NCI-H1436 (cell line): ENCODE data around the gene MTREX.

Experiments
- DNase-seq: peaks from one replicate; lab custom pipeline; 2025; lab: John Stamatoyannopoulos, UW

MTREX gene

DNA sequence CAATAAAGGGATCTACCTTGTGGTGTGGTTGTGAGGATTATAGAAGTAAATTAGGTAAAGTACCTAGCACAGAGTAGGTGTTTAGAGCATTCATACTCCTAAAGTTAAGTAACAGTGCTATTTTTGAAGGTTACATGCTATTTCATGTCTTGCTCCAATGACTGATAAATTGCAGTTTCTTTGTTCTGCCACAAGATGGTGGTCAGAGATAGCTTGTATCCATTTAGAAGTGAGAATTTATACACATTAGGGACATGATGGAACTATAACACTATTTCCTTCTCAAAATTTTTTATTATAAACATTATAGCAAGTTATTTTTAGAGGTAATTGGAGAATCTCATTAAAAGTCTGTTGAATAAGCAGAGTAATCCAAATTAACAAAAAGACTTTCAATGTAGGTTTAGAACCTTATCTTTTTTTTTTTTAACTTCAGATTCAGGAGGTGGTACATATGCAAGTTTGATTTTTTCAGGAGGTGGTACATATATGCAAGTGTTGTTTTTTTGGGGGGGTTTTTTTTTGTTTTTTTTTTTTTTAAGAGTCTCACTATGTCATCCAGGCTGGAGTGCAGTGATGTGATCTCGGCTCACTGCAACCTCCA, 17.1 kb downstream of the MTREX start:
- peak; percentile 14 for DNase-seq

DNA sequence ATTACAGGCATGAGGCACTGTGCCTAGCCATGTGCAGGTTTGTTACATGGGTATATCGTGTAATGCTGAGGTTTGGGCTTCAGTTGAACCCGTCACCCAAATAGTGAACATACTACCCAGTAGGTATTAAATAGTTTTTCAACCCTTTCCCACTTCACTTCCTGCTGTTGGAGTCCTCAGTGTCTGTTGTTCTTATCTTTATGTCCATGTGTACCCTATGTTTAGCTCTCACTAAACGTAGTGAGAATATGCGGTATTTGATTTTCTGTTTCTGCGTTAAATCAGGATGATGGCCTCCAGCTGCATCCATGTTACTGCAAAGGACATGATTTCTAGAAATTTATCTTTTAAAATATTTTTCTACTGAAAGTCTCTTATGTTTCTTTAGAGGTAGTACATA, 17.8 kb downstream of the MTREX start:
- no peak for DNase-seq

DNA sequence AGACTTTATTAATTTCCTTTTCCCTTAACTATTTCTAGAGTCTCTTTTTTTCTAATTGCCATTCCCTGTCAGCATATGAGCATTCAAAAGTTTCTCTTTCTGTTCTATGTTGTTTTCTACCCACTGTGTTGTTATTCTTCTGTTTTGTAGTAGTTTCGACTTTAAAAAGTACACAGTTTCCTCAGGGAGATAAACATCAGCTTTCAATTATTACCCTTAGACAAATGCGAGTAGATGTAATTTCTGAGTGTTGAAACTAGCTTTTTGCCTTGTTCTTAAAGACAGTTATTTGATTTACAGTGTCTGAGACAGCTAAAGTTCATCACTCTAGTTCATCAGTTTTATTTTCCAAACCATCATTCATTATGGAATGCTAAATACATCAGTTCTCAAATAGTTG, 19.5 kb downstream of the MTREX start:
- DNase-seq = no peak

DNA sequence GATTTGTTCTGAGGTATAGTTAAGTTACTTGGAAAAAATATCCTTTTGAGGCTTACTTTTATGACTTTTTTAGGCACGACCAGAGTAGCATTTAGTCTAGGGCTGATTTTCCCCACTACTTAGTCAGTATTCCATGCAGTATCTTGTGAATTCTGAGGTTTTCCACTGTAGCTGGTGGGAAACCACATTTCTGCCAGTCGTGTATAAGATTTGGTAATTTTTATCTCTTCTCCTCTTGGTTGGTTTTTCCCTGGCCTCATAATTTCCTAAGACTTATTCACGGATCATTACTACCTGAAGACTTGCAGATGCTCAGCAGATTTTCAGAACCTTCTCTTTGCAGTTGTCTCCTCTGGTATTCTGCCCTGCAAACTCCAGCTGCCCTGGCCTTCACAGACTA, 23.5 kb downstream of the MTREX start:
- no peak for DNase-seq

DNA sequence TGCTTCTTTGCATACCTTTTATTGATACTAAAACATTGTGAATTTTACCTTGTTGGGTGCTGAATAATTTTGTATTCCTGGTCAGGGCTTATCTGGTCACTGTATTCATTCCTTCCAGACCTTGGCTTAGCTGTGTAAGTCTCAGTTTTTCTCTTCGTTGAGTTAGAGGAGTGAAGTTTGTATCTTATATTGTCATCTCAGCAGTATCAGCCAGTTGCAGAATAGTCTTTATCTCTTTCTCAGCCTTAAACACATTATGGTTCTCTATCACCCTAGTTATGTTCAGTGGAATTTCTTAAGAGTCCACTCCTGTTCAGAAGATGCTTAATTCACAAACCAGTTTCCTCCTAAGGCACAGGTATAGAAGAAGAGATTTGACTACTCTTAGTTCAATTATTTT, 25.2 kb downstream of the MTREX start:
- no peak for DNase-seq

DNA sequence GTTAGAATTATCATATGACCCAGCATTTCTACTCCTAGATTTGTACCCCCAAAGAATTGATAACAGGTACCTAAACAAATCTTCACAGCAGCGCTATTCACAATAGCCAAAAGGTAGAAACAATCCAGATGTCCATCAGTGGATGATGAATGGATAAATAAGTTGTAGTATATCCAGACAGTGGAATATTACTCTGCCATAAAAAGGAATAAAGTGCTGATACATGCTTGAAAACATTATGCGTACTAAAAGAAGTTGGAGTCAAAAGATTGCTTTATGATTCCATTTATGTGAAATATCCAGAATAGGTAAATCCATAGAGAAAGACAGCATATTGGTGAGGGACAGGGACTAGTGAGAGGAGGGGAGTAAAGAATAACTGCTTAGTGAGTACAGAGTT, 26.0 kb downstream of the MTREX start:
- DNase-seq = no peak

DNA sequence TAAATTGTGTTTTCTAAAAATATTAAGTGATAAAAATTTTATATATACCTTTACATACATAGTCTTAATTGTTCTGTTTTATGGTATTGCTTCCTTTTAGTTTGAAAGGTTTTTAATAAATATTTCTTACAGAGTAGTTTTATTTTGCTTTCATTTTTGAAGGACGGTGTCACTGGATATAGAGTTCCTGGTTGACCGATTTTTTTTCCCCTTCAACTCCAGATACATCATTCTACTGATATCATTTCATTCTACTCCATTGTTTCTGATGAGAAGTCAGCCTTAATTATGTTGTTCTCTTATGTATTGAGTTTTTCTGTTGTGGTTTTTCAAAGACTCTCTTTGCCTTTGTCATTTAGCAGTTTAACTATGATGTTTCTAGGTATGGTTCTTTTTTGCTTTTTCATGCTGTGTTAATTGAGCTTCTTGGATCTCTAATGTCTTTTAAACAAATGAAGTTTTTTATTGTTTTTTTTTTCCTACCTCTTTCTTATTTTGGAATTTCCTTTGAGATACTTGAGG, 30.4 kb downstream of the MTREX start:
- no peak for DNase-seq

DNA sequence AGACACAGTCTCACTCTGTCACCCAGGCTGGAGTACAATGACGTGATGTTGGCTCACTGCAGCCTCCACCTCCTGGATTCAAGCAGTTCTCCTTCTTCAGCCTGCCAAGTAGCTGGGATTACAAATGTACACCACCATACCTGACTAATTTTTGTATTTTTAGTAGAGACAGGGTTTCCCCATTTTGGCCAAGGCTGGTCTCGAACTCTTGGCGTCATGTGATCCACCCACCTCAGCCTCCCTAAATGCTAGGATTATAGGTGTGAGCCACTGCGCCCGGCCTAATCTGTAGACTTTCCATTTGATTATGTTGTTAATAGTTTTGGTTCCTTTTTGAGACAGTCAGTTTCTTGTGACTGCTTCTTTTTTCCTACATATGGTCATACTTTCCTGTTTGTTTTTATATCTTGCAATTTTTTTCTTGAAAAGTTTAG, 31.0 kb downstream of the MTREX start:
- DNase-seq = no peak

DNA sequence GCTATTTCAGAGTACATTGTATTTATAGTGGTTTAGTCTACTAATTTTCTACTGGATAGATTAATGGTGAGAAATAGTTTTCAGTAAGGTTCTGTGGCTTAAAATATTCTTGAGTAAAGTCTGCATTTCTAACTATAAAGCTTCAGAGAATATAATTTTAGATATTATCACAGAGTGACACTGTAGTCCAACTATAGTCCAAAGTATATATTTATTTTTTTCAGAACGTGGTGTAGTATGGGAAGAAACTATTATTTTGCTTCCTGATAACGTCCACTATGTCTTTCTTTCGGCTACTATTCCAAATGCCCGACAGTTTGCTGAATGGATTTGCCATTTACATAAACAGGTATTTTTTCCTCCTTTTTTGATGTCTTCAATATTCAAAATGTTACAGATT, 35.3 kb downstream of the MTREX start:
- no peak for DNase-seq

DNA sequence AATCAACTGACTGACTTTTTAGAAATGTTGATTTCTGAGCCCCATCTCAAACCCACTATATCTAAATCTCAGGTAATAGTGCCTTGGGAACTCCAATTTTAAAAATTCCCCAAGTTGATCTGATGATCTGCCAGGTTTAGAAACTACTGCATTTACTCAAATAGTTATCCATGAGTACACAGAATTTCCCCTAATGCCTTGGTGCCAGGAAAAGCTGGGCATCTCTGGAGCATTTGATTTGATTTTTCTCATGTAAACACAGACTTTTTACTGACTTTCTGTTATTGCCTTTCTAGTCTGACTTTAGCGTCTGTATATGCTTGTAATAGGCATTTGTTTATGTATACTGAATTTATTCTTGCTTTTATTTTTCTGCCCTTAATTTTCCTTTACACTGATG, 35.8 kb downstream of the MTREX start:
- DNase-seq = no peak

DNA sequence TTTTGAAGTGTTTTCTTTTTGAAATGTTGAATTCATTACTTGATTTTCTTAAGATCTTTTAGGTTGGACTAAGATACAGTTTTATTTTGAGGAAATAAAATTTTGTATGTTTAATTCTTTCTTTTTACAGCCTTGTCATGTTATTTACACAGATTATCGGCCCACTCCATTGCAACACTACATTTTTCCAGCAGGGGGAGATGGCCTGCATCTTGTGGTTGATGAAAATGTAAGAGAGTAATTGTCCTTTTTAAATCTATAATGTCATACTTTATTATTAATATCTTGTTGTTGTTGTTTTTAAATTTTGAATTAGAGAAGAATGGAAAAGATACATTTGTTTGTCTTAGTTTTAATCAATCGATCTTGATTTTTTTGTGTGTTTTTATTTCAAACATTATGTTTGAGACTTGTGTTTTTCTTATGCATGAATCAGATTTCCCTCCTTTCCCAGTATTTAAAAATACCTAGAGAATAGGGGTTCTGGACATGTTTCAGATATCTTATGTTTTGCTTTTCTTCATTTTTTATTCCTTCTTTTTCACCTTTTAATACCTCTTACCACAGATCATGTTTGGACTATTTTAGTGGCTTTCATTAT, 36.7 kb downstream of the MTREX start:
- peak; percentile 26 for DNase-seq

DNA sequence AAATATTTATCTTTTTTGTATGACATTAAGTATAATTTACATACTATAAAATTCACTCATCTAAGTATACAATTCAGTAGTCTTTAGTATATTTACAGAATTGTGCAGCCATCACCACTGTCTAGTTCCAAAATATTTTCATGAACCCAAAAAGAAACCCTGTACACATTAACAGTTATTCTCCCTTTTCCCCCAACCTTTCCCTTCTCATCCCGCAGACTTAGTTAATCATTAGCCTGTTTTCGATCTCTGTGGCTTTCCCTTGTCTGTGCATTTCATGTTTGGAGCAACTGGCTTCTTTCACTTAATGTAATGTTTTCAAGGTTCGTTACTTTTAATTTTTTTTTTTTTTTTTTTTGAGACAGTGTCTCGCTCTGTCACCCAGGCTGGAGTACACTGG, 37.5 kb downstream of the MTREX start:
- no peak for DNase-seq

DNA sequence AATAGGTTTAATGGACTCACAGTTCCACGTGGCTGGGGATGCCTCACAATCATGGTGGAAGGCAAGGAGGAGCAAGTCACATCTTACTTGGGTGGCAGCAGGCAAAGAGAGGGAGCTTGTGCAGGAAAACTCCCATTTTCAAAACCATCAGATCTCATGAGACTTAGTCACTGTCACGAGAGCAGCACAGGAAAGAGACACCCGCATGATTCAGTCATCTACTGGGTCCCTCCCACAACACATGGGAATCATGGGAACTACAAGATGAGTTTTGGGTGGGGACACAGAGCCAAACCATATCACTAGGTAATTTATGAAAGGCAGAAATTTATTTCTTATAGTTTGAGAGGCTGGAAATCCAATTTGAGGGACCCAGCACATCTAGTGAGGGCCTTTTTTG, 40.0 kb downstream of the MTREX start:
- DNase-seq = no peak

DNA sequence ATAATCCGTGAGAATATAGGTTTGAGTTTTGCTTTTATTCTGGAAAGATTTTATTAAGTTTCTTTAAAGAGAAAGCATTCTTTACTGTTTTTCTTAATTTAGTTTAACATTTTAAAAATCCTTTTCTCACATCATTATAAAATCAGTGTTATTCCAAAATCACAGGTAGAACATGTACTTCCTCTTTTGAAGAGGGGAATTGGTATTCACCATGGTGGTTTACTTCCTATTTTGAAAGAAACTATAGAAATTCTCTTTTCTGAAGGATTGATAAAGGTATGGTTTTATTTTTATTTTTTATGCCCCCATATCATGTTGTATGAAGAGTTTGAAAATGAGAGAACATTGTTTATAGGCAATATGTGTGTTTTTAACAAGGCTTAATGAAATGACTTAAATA, 43.0 kb downstream of the MTREX start:
- no peak for DNase-seq

DNA sequence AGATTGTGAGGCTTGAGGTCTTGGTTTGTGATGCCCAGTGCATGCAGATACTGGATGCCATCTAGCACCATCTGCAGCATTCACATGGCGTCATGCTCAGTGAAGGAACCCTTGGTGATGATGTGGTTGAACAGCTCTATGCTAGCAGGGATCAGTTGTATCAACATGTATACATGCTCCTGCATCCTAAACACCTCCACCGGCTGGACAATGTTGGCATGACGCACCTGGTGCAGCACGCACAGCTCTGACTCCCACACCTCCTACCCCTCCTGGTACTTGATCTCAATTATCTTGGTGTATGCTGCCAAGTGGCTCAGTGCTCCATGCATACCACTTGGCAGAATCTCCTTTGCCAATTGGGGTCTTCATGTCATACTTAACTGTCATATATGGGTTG, 49.1 kb downstream of the MTREX start:
- no peak for DNase-seq

DNA sequence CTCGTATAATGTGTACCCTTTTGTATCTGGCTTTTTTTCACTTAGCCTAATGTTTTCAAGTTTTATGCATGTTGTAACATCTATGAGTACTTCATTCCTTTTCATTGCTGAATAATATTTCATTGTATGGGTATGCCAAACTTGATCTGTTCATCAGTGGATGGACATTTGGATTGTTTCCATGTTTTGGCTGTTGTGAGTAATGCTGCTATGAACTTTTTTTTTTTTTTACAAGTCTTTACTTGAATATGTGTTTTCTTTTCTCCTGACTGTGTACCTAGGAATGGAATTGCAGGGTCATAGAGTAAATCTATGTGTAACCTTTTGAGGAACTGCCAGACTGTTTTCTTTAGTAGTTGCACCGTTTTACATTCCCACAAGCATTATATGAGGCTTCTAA, 52.4 kb downstream of the MTREX start:
- DNase-seq = no peak

DNA sequence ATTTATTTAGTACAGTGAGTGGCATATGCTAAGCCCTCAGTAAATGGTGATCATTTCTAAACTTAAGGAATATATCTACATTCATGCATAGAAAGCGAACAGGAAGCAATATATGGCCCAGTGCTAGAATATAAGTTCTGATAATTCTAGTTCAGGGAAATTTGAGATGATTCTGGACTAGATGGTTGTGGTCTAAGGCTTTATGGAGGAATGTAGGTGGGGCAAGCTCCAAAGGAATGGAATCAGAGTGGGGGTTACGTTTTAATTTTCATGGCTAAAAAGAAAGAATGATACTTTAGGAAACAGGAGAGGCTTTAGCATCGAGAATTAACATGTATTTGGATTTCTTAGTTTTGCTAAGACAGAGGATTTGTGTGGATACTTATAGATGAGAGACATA, 56.1 kb downstream of the MTREX start:
- no peak for DNase-seq

DNA sequence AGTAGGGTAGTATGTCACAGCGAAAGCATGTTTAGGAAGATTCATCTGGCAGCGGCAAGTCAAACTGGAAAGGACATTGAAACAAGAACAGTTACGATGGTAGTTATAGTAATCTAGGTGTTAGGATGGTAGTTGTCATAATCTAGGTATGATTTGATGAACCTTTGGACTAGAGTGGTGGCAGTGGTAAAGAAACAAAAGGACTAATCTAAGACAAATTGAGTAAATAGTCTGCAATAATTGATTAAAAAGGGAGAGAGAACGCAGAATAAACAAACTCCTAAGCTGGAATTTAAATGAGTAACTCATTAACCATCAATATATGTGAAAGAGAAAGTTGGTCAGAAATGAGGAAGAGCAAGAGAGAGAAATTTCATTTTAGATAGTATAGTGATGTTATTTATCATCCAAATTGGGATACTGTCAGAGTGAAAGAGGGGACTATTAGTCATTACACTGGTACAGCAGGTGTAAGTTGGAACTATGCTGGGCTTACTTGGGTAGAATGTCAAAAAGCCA, 56.8 kb downstream of the MTREX start:
- DNase-seq = no peak

DNA sequence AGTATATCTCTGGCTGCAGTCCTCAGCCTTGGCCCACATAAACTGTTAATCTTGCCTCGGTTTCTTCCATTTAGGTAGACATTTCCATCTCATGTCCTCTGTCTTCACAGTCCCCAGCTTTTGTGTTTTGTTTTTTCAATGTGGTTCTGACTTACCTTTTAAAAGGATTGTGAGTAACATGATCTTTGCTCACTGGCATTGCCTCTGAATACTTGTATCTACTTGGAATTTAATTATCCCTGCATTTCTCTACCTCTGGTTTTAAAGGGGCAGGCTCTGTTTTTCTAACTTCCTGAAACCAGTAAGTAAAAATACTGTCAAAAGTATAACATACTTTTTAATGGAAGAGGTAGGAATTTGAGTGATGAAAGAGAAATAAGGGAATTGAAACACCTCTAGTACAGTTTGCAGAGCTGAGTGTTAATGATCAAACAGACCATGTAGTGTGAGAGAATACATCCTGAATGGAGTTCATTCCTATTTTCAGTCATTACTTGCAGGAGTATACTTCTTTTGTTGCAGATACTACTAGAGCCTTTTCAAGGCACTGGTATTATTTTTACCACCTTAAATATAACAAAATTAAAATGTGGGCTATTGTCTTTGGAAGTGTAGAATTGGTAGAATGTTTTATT, 62.6 kb downstream of the MTREX start:
- DNase-seq = no peak

DNA sequence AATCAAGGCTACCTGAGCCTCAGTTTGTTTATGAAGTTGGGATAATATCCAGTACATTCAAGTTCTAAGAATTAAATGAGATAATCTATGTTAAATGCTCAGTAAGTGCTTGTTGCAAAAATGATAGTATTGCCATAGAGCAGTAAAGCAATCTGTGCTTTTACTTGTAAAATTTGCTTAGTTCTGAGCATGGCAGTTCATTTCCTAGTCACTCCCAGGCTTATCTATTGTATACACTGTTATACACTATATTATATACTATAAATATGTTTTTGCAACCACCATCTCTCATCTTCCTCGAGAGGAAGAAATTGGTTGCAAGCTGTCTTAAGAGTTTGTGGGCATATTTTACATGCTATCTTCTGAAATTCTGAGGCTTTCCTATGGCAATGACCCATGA, 63.4 kb downstream of the MTREX start:
- no peak for DNase-seq

DNA sequence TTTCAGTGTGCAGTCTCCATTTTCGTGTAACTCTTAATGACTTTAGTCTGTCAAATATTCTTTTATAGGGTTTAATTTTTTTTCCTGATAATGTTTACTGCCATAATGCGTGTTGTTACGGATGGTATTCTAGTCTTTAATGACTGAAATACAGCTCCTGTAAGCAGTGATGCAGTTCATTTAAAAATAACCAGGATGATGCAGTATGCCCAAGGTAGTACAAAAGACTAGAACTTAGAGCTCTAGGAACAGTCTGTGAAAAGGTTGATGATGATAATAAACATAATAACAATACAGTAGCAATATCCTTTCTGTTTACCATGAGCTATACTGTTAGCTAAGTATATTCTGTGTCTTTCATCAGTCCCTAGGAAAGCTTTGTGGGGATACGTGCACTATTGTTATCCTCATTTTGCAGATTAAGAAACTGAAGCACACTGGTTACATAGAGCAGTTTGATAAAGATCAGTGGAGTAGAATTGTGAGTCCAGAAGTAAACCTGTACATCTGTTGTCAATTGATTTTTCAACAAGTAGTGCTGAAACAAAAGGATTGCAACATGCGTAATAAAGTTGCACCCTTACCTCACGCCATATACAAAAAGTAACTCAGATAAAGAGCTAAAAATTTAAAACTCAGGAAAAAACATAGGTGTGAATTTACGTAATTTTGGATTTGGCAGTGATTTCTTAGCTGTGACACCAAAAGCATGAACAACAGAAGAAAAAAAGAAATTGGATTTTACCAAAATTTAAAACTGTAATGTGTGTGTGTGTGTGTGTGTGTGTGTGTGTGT, 64.5 kb downstream of the MTREX start:
- no peak for DNase-seq

DNA sequence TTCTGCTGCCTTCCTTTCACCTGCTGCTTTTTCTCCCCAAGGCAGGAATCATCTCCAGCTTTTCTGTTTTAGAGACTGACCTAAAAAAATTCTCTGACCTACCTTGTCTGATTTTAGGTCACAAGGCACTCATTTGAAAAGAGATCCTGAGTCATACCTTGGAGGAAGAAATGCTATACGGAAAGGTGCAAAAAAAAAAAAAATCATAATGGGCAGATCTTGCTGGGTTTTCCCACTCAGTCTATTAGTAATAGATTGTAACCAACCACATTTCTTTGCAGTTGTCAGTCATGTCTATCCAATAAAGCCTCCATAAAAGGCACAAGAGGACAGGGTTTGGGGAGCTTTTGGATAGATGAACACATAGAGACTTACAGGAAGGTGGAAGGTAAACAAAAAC, 70.0 kb downstream of the MTREX start:
- DNase-seq = no peak

DNA sequence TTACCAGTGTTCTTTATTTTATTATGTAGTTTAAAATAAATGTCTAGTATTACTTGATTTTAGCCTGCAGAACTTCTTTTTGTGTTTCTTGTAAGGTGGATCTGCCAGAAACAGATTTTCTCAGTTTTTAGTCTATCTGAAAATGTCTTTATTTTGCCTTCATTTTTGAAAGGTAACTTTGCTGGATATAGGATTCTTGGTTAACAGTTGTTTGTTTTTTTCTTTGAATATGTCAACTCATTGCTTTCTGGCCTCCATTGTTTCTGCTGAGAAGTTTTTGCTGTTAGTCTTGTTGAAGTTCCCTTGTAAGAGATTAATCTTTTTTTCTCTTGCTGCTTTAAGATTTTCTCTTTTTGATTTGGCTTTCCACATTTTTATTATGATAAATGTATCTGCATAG, 75.5 kb downstream of the MTREX start:
- no peak for DNase-seq
